HepG2 (cell line): ENCODE results near the gene PDYN. TPM values are rescaled to one million over a fixed set of nuclear protein-coding genes. Genes with fewer than 3 reads are reported as not detected.

Experiments
- ATAC-seq: fragments of 200-7000 bp; cut with Tn5 transposase; 3 replicates; pipeline ENCODE4 v1.9.1; 2020; ENCODE audit warnings: mild to moderate bottlenecking, moderate library complexity
- BruUV-seq: library from RNA; stranded (reverse); fragments of 400-500 nt; replicated peaks from 2 replicates; lab custom pipeline; 2021; lab: Mats Ljungman, UMichigan
- CTCF ChIA-PET: fragments of 300-600 bp; formaldehyde crosslinking; extraction: SDS; loops from one replicate; lab custom pipeline; 2021; ENCODE audit warnings: low total read pairs, inconsistent platforms, low intra/inter-chr PET ratio; lab: Yijun Ruan, JAX
- POLR2A ChIA-PET: fragments of 350-600 bp; sonication (Branson Sonifier 250); formaldehyde crosslinking; loops from one replicate; lab custom pipeline; 2020; ENCODE audit warnings: antibody characterized with exemption, inconsistent platforms; lab: Yijun Ruan, JAX
- DNase-seq: peaks from one replicate; pipeline ENCODE4 v3.0.0-alpha.2; 2015; ENCODE audit warnings: low spot score
- FAIRE-seq: peaks from 3 replicates; lab custom pipeline; 2011; peaks lifted over from hg19 to GRCh38; lab: Jason Lieb, UNC
- H2AFZ ChIP-seq: one replicate; pipeline ENCODE4 v1.6.1; 2011; ENCODE audit warnings: low read length, inconsistent platforms
- H3K27ac ChIP-seq: fragments of 300-600 bp; 3 replicates; pipeline ENCODE4 v1.8.0; 2011; ENCODE audit warnings: mixed run types, mild to moderate bottlenecking, mixed read lengths, low read length, inconsistent platforms; ENCODE audit not compliant: insufficient read depth; ENCODE audit errors: extremely low read length
- H3K27me3 ChIP-seq, 2 experiments: fragments of 200-600 bp in 1 of 2; 2 replicates in 1 of 2; 3 replicates in 1 of 2; pipeline versions ENCODE4 v1.6.0 to v1.8.0; 2011; ENCODE audit warnings: low read length in 2 of 2, mild to moderate bottlenecking in 2 of 2, moderate library complexity in 2 of 2, inconsistent platforms in 1 of 2; ENCODE audit not compliant: insufficient read depth in 2 of 2, control insufficient read depth in 1 of 2
- H3K36me3 ChIP-seq, 2 experiments: fragments of 200-600 bp in 1 of 2; replicated peaks in 1 of 2; 2 replicates in 1 of 2; 3 replicates in 1 of 2; pipeline versions ENCODE4 v1.5.1 to v1.8.0; 2011; ENCODE audit warnings: low read length in 2 of 2, inconsistent platforms in 1 of 2; ENCODE audit not compliant: insufficient read depth in 2 of 2, control insufficient read depth in 1 of 2
- H3K4me1 ChIP-seq: 2 replicates; pipeline ENCODE4 v1.5.1; 2012; ENCODE audit warnings: low read length, inconsistent platforms; ENCODE audit not compliant: insufficient read depth
- H3K4me2 ChIP-seq: 2 replicates; pipeline ENCODE4 v1.6.0; 2011; ENCODE audit warnings: low read depth, low read length, inconsistent platforms
- H3K4me3 ChIP-seq, 3 experiments: fragments of 200-600 bp in 1 of 3; sonication (generic), shearing (Covaris generic) in 1 of 3; replicated peaks in 1 of 3; 2 replicates each; pipeline ENCODE4 v1.5.1; 2011 to 2016; ENCODE audit warnings: low read length in 3 of 3, inconsistent platforms in 2 of 3, low read depth in 2 of 3, mild to moderate bottlenecking in 2 of 3, control low read depth in 1 of 3, mixed read lengths in 1 of 3; ENCODE audit not compliant: insufficient read depth in 1 of 3
- H3K79me2 ChIP-seq: one replicate; pipeline ENCODE4 v1.6.1; 2011; ENCODE audit warnings: low read length, inconsistent platforms; ENCODE audit not compliant: insufficient read depth
- H3K9ac ChIP-seq: 2 replicates; pipeline ENCODE4 v1.6.0; 2011; ENCODE audit warnings: mild to moderate bottlenecking, low read depth, low read length, inconsistent platforms; ENCODE audit not compliant: insufficient read depth
- H3K9me3 ChIP-seq: 2 replicates; pipeline ENCODE4 v1.5.1; 2012; ENCODE audit warnings: mild to moderate bottlenecking, low read length
- H4K20me1 ChIP-seq: 2 replicates; pipeline ENCODE4 v1.6.0; 2011; ENCODE audit warnings: inconsistent platforms, mild to moderate bottlenecking, low read length, moderate library complexity; ENCODE audit not compliant: insufficient read depth
- DNMT3B ChIP-seq: conservative IDR thresholded peaks from 2 replicates; pipeline ENCODE4 v1.6.1; 2016; ENCODE audit warnings: missing biosample characterization, control low read depth
- ETV5 ChIP-seq: IDR thresholded peaks from 2 replicates; pipeline ENCODE4 v1.6.1; 2018; ENCODE audit warnings: missing biosample characterization, missing genetic modification reagents, inconsistent platforms, borderline replicate concordance
- HNF1B ChIP-seq: sonication (generic); formaldehyde crosslinking; IDR thresholded peaks from 2 replicates; pipeline ENCODE4 v1.5.1; 2020; ENCODE audit warnings: mild to moderate bottlenecking, moderate library complexity, missing genetic modification reagents
- LRRFIP1 ChIP-seq: sonication (generic); formaldehyde crosslinking; conservative IDR thresholded peaks from 2 replicates; pipeline ENCODE4 v1.4.0; 2020; ENCODE audit warnings: missing genetic modification reagents
- PTBP1 ChIP-seq: fragments of 200-400 bp; formaldehyde crosslinking; IDR thresholded peaks from 2 replicates; pipeline ENCODE4 v1.6.1; 2018; ENCODE audit warnings: low read length, low read depth; ENCODE audit not compliant: poor library complexity, severe bottlenecking
- SMAD9 ChIP-seq: sonication (generic); formaldehyde crosslinking; IDR thresholded peaks from 2 replicates; pipeline ENCODE4 v1.5.1; 2020; ENCODE audit warnings: mild to moderate bottlenecking, missing genetic modification reagents
- SMYD3 ChIP-seq: sonication (generic); formaldehyde crosslinking; IDR thresholded peaks from 2 replicates; pipeline ENCODE4 v1.8.1; 2023; ENCODE audit warnings: mild to moderate bottlenecking, missing genetic modification reagents
- SOX6 ChIP-seq, 2 experiments: fragments of 450-650 bp in 1 of 2; sonication (generic) in 1 of 2; formaldehyde crosslinking in 1 of 2; IDR thresholded peaks; 2 replicates each; pipeline versions ENCODE4 v1.4.0 to v1.6.1; 2017 to 2020; ENCODE audit warnings: antibody characterized with exemption in 1 of 2, mild to moderate bottlenecking in 1 of 2, missing genetic modification reagents in 1 of 2
- SYNCRIP ChIP-seq: fragments of 200-400 bp; formaldehyde crosslinking; IDR thresholded peaks from 2 replicates; pipeline ENCODE4 v1.6.1; 2018; ENCODE audit warnings: mild to moderate bottlenecking, low read depth, low read length; ENCODE audit not compliant: insufficient read depth
- TCF12 ChIP-seq, 2 experiments: fragments of 450-650 bp in 1 of 2; sonication (generic) in 1 of 2; formaldehyde crosslinking in 1 of 2; IDR thresholded peaks; 2 replicates each; pipeline versions ENCODE4 v1.6.1 to v1.8.0; 2017 to 2022; ENCODE audit warnings: antibody characterized with exemption in 1 of 2, mild to moderate bottlenecking in 1 of 2, missing genetic modification reagents in 1 of 2, moderate library complexity in 1 of 2
- ZBTB1 ChIP-seq: sonication (generic); formaldehyde crosslinking; IDR thresholded peaks from 2 replicates; pipeline ENCODE4 v1.4.0; 2020; ENCODE audit warnings: missing genetic modification reagents, borderline replicate concordance
- ZC3H13 ChIP-seq: sonication (generic); formaldehyde crosslinking; IDR thresholded peaks from 2 replicates; pipeline ENCODE4 v1.8.1; 2023; ENCODE audit warnings: mild to moderate bottlenecking, missing genetic modification reagents, moderate library complexity
- ZNF138 ChIP-seq: sonication (generic); formaldehyde crosslinking; IDR thresholded peaks from 2 replicates; pipeline ENCODE4 v1.5.0; 2020; ENCODE audit warnings: mild to moderate bottlenecking, low read depth, missing genetic modification reagents
- ZNF350 ChIP-seq: sonication (generic); formaldehyde crosslinking; IDR thresholded peaks from 2 replicates; pipeline ENCODE4 v1.4.0; 2020; ENCODE audit warnings: mild to moderate bottlenecking, low read depth, missing genetic modification reagents, borderline replicate concordance
- ZNF576 ChIP-seq: sonication (generic); formaldehyde crosslinking; IDR thresholded peaks from 2 replicates; pipeline ENCODE4 v1.4.0; 2020; ENCODE audit warnings: mild to moderate bottlenecking, missing genetic modification reagents
- ZNF660 ChIP-seq: sonication (generic); formaldehyde crosslinking; IDR thresholded peaks from 2 replicates; pipeline ENCODE4 v1.5.1; 2020; ENCODE audit warnings: mild to moderate bottlenecking, low read depth, missing genetic modification reagents, borderline replicate concordance
- ZNF720 ChIP-seq: sonication (generic); formaldehyde crosslinking; IDR thresholded peaks from 2 replicates; pipeline ENCODE4 v1.4.0; 2020; ENCODE audit warnings: missing genetic modification reagents
- ZSCAN12 ChIP-seq: sonication (generic); formaldehyde crosslinking; IDR thresholded peaks from 2 replicates; pipeline ENCODE4 v1.9.0; 2021; ENCODE audit warnings: mild to moderate bottlenecking, missing genetic modification reagents
- ZSCAN22 ChIP-seq: sonication (generic); formaldehyde crosslinking; IDR thresholded peaks from 2 replicates; pipeline ENCODE4 v1.4.0; 2020; ENCODE audit warnings: mild to moderate bottlenecking, missing genetic modification reagents
- WGBS: methylation state at CpG from one replicate; pipeline ENCODE4 v1.1.6; 2017; ENCODE audit warnings: low lambda C conversion rate; 5-methylcytosine and 5-hydroxymethylcytosine counted together
- in situ Hi-C: cut with HindIII; loops from 2 replicates; pipeline ENCODE4 v1.10.0; 2017; ENCODE audit warnings: low pct_unique_long_range_greater_than_20kb; ENCODE audit not compliant: extremely low pct_ligation_motif_present
- intact Hi-C: fragments of 100-400 bp; cut with micrococcal nuclease; formaldehyde crosslinking; loops from one replicate; pipeline ENCODE4 v1.10.0; 2022; ENCODE audit not compliant: unreplicated experiment
- polyA plus RNA-seq, 8 experiments: library from polyadenylated mRNA; depleted of rRNA in 3 of 8; stranded (reverse) in 7 of 8; unstranded in 1 of 8; fragments of >200 nt; fragmentation: Illumina TruSeq in 4 of 8; extraction: Trizol in 4 of 8; gene quantifications; 2 replicates each; pipeline versions ENCODE4 v1.2.1 to v1.2.3, GENCODE V29; 2011 to 2016; ENCODE audit warnings: low read depth in 4 of 8, missing spikeins in 1 of 8, mixed read lengths in 1 of 8; ENCODE audit not compliant: insufficient read depth in 1 of 8
- total RNA-seq, 5 experiments: library from RNA; depleted of rRNA; stranded (reverse); fragments of >200 nt; fragmentation: Illumina TruSeq; extraction: Trizol; gene quantifications; 2 replicates each; pipeline ENCODE4 v1.2.3, GENCODE V29; 2016; ENCODE audit warnings: low read depth in 1 of 5

PDYN gene
- total and polyA plus RNA-seq, 2 of the 13 experiments (the other 11 are each of a cell fraction or from before 2014, with no cell fraction given), result not detected

- H3K27ac ChIP-seq, result no peak overlapping the region
- FAIRE-seq (peak; percentile 91), ATAC-seq (peak; percentile 89), DNase-seq (peak; percentile 78)
- in situ Hi-C loops (loop anchor here (5.0 kb wide), 2 partner anchors 86 to 166 kb away; no protein-coding TSS in a partner anchor), intact Hi-C loops (loop anchor here (1.0 to 5.0 kb wide), 4 partner anchors 39 to 165 kb away; no protein-coding TSS in a partner anchor)
- no peaks in the 10 kb centered on the region for H3K79me2 ChIP-seq
- no peaks in the 10 kb centered on the region for H3K27me3 ChIP-seq
- POLR2A ChIA-PET, result no interaction called here
- peaks cover 9% of the 10 kb centered on the region; the same call in 1 of the 2 replicates for H4K20me1 ChIP-seq
- WGBS, result 2% methylated on average over 12 of the region's 12 CpGs
- H3K36me3 ChIP-seq, result no peaks in the 10 kb centered on the region
- no TSS peak for BruUV-seq
- H3K4me2 ChIP-seq, result no peak overlapping the region
- H3K4me1 ChIP-seq, result peaks cover 9% of the 10 kb centered on the region
- CTCF ChIA-PET, result interaction anchor here (2.7 to 3.7 kb wide), 2 partner anchors 87 to 167 kb away, joined by 25 to 35 read pairs; no protein-coding TSS in a partner anchor
- no peaks in the 10 kb centered on the region for H3K9me3 ChIP-seq
- H3K9ac ChIP-seq, result no peak overlapping the region
- H3K4me3 ChIP-seq, result no peak overlapping the region
- no peak overlapping the region for H2AFZ ChIP-seq
- peak; percentile 99 for TF ChIP-seq SMYD3 (CRISPR knock-in tag)
- peak; percentile 62; the same call in 1 of the 2 replicates for TF ChIP-seq ZNF576 (CRISPR knock-in tag)
- TF ChIP-seq ZBTB1 (CRISPR knock-in tag), result peak; percentile 93
- peak; percentile 100 for TF ChIP-seq DNMT3B (CRISPR knock-in tag)
- peak; percentile 87 for TF ChIP-seq ZNF350 (CRISPR knock-in tag)
- no peak for TF ChIP-seq SYNCRIP
- TF ChIP-seq ZNF660, result peak; percentile 95; the same call in 1 of the 2 replicates
- TF ChIP-seq ZSCAN22 (CRISPR knock-in tag), result peak; percentile 80; the same call in 1 of the 2 replicates
- peak; percentile 98 for TF ChIP-seq LRRFIP1
- TF ChIP-seq HNF1B (CRISPR knock-in tag), result peak; percentile 86
- no peak for TF ChIP-seq PTBP1
- no peak for TF ChIP-seq SOX6 (IDR thresholded peaks at IDR 0.05)
- peak; percentile 79 for TF ChIP-seq SOX6 (CRISPR knock-in tag; IDR thresholded peaks at IDR 0.05)
- no peak for TF ChIP-seq TCF12 (IDR thresholded peaks at IDR 0.05)
- TF ChIP-seq TCF12 (CRISPR knock-in tag; IDR thresholded peaks at IDR 0.05), result peak; percentile 83; the same call in 1 of the 2 replicates
- TF ChIP-seq ZNF720 (CRISPR knock-in tag), result peak; percentile 96
- TF ChIP-seq SMAD9, result peak; percentile 90
- TF ChIP-seq ZNF138, result peak; percentile 99
- TF ChIP-seq ETV5 (CRISPR knock-in tag), result peak; percentile 81; the same call in 1 of the 2 replicates
- peak; percentile 78; the same call in 1 of the 2 replicates for TF ChIP-seq ZC3H13 (CRISPR knock-in tag)
- peak; percentile 99 for TF ChIP-seq ZSCAN12 (CRISPR knock-in tag)
Measured at GRCh38 chr20:2005831-2006426, 12.1 kb upstream of the PDYN start.
